H4 (cell line): ENCODE data around the gene MRPL47. TPM values are rescaled to one million over a fixed set of nuclear protein-coding genes. Genes with fewer than 3 reads are reported as not detected.
A peak's percentile ranks its signal among the peaks of the same experiment; 100 is the strongest.

Source experiments
- DNase-seq: peaks from one replicate; pipeline ENCODE4 v3.0.0-alpha.2; 2015; ENCODE audit warnings: low spot score
- total RNA-seq: library from RNA; depleted of rRNA; stranded (reverse); fragments of >200 nt; shearing (Covaris generic); gene quantifications from 2 replicates; pipeline ENCODE4 v1.2.3, GENCODE V29; 2014; rRNA removed

The MRPL47 gene
- total RNA-seq, 1 experiment from 2014 or later = 96.8 TPM

DNA sequence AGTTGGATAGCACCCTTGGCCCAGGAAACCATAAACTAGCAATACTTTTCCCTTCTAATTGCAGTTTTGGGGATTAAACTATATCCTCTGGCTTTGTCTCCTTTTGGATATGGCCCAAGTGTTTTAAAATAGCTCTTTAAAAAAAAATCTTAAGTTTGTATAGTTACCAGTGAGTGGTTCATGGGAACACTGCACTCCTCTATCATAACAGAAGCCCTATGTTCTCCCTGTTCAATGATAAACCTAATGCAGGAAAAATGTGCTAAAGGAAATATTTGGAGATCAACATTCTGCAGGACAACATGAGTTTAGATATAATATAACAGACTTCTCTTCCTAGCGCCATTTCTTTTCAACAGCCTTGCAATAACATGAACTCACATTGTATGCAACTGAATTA, 13.1 kb downstream of the MRPL47 start:
- no peak for DNase-seq

DNA sequence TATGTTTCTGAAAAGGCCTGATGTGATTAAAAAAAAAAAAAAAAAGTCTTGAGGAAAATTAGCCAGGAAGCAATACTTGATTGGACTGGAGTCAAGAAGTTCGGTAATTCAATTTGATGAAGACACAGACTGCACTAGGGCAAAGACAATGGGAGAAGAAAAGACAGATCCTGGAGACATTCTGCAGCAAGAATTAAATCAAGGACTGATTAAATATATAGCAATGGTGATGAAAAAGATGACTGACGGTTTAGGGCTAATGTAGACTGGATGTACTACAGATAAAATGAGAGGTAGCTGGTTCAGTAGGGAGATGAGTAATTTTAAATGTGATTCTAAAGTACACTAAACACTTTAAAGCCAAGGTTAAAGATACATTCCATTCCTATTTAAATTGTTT, 13.8 kb downstream of the MRPL47 start:
- DNase-seq = no peak

DNA sequence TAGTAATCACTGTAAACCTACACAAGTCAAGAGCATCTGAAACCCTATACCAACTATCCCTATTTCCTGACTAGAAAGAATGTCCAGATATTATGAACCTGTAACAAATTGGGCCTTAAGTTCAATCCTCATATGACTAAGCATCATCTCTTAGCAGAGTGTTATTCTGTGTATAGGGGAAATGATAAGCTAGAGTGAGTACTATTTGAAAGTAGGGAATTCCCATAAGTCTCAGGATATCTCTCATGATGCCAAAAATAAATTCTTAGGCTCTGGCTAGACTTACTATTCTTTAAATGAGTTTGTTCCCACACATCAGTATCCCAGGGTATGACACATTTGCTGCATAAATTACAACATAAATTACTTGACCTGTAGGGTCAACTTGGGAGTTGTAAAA, 15.3 kb downstream of the MRPL47 start:
- DNase-seq = no peak

DNA sequence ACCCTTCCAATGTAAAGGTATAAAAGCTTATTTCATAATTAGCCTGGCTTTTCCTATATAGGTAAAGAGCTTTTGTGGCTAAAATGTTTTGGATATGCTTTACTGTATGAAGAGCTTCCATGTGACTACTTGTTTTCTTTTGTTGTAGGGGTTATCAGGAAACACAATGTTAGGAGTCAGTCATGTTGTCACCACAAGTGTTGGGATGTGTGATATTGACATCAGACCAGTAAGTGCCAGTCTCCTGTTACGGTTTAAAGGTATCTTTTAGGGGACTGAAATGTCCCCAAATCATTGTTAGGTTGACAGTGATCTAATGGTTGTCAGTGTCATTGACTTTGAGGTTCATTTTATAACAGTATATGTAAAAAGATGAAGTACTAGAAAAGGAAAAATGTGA, 23.4 kb downstream of the MRPL47 start:
- DNase-seq = no peak

DNA sequence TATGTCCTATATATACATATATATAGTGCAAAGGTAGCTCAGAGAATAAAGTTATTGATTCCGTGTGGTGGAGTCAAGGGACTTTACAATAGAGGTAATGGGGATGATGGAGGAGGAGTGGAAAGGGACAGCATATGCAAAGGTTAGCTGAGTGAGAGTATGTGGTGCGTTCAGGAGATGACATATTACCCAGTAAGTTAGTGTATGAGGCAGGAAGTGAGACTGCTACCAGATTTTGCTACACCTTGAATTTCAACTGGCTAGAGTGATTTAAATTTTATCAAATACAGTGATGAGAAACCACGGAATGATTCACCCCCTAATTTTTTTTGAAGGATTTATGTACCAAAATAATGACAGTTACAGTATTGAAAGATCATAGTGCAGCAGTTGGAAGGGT, 38.9 kb downstream of the MRPL47 start:
- DNase-seq = no peak

DNA sequence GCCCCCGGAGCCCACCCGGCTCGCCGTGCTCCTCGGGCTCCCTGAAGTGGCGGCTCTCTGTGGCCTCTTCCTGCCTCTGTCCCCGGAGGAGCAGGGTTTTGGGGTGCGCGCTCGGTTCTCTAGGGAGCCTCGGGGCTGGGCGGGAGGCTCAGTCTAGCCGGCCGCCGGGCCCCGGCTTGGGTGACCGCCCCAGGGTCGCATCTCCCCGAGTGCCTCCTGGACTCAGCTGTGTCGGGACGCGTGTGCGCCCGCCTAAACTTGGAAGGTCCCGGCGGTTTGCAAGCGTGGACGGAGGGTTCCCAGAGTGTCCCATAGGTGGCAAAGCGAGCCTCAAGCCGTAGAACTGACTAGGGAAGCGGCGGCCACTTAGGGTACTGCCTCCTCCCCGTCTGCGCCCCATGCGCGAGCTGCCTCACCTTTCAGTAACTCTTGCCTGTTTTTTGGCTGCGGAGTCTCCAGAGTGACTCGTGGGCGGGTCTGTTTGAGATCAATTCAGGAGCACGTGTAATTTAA, 41.1 kb downstream of the MRPL47 start:
- peak; percentile 78 for DNase-seq

DNA sequence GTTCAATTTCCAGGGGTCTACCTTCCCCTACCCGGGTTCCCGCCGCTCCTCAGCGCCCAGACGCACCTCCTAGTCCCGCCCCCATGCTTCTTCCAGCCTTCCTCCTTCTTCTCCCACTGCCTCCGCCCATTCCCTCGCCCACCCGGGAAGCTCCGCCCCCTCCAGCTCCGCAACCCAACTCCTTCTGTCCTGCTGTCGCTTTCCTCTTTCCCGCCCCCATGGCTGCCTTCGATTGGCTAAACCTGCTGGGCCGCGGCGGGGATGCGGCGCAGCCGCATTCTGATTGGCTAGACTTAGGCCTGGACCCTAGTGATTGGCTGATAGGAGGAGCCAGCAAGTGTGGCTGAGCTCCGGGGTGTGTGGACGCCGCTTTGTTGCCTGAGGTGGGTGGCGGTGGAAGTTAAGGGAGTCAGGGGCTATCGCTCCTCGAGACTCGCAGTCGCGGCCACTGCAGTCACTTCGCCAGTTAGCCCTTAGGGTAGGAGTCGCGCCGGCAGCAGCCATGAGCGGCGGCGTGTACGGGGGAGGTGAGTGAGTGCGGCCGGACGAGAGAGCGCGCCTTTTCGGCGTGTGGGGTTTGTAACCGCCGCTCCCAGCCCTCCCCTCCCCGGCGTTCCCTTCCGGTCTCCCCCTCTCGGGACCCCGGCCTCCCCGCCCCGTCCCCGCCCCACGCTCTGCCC, 41.7 kb downstream of the MRPL47 start, which contains the start of gene ACTL6A:
TSS of gene ACTL6A (plus strand) at position 336 of the 680 bp plus-strand sequence. CDS start at position 503, 167 bp downstream.
- DNase-seq = peak; percentile 100

DNA sequence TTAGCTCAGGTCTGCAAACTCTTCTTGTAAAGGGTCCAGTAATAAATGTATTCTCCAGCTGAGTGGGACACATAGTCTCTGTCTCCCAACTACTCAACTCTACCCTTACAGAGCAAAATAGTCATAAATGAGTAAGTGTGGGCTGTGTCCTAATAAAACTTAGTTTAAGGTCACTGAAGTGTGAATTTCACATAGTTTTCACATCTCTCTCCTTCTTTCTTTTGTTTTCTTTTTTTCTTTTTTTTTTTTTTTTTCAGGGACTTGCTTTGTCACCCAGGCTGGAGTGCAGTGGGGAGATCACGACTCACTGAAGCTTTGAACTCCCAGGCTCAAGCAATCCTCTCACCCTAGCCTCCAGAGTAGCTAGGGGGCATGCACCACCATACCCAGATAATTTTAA, 43.6 kb downstream of the MRPL47 start:
- DNase-seq = no peak

DNA sequence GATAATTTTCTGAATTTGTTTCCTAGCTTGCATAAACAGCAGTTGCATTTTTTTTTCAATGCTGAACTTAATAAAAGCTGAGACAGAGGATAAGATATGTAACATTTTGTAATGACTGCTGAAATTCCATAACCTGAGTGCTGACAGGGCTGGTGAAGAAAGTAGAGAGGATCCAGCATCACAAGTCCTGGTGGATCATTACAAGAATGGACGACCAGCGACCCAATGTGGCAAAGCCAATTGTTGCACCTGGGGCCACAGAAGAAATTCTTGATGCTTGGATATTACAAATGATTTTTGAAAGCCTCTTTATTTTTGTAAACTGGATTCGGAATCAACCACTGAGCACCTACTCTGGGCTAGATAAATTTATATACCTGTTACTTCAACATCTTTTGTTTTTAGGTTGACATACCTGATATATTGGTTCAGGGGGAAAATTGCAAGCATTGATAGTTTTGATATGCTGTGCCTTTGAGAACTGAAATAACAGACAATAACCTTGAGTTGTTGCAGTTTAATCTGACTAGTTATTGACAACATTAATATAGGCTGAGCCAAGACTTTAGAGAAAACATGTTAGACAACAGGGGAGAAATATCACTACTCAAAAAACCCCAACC, 45.6 kb downstream of the MRPL47 start:
- DNase-seq = peak; percentile 73

DNA sequence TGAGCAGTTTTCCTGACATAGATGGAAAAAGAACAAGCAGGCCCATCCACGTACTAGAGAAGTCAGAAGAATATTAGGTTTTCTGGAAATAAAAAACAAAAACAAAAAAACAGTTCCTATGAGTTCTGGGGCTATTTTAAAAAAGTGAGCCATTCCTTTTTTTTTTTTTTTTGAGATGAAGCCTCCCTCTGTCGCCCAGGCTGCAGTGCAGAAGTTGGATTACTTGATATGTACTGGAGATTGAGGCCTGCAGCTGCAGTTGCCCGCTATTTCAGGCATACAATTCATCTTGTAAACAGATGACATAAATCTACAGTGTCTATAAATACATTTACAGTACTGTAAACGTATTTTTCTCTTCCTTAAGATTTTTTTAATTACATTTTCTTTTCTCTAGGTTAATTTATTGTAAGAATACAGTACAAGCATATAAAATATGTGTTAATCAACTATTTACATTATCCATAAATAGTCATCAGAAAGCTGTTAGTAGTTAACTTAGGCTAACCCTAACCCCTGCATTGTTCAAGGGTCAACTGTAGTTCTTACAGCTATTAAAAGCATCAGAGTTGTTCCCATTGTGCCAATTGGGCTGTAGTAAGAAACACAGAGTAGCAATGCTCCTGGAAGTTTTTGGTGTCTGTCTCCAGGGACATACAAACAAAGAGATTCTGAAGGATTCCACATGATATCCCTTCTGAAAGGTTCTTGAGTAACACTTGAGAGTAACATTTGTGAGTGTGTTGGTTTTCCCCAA, 52.9 kb downstream of the MRPL47 start:
- no peak for DNase-seq

DNA sequence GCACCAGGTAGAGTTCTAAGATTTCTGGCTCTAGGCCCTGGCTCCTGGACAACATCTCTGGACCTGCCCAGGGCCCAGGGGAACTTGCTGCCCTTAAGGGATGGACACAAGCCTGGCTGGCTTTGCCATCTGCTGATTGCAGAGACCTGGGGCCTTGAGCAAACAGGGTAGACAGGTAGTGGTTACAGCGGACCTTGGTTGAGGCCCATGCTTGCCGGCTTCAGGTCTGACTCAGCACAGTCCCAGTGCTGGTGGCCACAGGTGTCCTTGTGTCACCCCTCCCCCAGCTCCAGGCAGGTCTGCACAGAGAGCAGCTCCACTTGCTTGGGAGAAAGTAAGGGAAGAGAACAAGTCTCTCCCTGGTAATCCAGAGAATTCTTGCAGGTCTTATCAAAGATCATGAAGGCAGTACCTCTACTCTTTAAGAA, 57.6 kb downstream of the MRPL47 start:
- no peak for DNase-seq

DNA sequence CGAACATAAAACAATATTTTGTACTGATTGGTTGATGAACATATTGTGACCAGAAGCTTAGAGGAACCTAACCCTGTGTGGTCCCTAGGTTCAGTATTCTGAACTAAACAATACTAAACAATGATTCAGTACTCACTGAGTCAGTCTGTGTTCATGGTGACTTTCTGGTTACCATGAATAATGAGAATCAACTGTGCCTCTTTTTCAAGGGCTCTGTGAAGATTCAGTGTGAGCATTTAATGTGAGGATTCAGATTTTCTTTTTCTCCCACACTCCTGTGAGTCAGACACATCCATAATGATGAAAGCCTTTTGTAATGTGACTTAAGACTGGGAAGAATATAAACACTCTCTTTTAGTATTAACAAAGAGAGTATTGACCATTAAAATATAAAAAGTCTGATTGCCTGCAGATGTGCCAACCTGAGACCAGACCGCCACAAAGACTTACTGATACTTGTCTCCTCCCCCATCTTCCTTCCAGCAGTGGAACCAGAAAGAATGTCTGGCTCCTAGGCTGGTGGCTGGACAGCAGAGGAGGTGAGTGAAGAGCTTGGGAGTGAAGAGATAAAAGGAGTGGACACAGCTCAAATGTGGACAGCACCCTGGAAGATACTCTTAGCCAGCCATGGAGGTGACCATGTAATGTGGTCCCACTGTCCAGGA, 59.3 kb downstream of the MRPL47 start:
- DNase-seq = peak; percentile 80

DNA sequence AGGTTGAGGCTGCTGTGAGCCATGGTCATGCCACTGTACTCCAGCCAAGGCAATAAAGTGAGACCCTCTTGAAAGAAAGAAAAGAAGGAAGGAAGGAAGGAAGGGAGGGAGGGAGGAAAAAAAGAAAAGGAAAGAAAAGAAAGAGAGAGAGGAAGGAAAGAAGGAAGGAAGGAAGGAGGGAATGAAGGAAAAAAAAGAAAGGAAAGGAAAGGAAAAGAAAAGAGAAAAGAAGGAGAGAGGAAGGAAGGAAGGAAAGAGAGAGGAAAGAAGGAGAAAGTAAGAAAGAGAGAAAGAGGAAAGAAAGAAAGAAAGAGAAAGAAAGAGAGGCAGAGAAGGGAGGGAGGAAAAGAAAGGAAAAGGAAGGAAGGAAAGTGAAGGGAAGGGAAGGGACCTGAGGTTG, 62.1 kb downstream of the MRPL47 start:
- DNase-seq = no peak

DNA sequence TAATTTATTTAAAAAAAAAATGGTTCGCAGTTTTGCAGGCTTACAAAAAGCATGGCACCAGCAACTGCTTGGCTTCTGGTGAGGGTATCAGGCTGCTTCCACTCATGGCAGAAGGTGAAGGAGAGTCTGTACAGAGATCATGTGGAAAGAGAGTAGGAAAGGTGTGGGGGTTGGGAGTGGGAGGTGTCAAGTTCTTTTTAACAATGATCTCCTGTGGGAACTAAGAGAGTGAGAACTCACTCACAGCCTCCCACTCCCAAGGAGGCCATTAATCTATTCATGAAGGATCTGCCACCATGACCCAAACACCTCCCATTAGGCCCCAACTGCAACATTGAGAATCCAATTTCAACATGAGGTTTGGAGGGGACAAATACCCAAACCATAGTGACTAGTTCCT, 62.8 kb downstream of the MRPL47 start:
- DNase-seq = no peak

DNA sequence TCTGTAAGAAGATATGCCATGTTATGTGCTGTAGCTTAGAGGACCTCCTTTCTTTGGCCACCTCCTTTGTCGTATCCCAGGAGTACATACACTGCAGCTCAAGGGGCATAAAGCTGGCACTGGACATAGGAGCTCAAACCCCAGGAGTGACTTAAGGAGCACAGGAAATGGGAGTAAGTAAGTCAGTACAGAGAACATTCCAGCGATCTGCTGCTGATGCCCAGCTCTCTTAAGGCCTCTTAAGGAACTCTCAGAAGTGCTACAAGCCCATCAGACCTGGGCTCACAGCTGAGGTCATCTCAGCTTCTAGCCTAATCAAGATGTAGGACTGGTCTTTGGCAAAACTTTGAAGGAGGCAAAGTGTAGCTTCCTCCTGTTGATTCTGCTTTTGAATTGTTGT, 63.3 kb downstream of the MRPL47 start:
- no peak for DNase-seq

Other genes starting within 250 kb of the MRPL47 start
- 31.7 and 33.8 TPM in 2 replicates for gene GNB4, start 153.2 kb downstream of the MRPL47 start, total RNA-seq
- 184 and 235 TPM in 2 replicates for gene ACTL6A, start 41.7 kb downstream of the MRPL47 start, total RNA-seq
- 222 and 281 TPM in 2 replicates for gene NDUFB5, start 156 bp upstream of the MRPL47 start, total RNA-seq
- 5.3 and 10.3 TPM in 2 replicates for gene USP13, start 48.4 kb upstream of the MRPL47 start, total RNA-seq